ENCODE measurements around the gene TMEM106A.
"Not testable (repeated sequence)": the region's sequence is repeated elsewhere in the genome, so short reads cannot be mapped to it uniquely, and the experiment has no call there.

TMEM106A gene

GRCh38 chr17:43216369-43216761 lies 4.7 kb downstream of the TMEM106A start:
- DNase-seq: no peak

- DNase-seq: no peak
These were observed 5.3 kb downstream of the TMEM106A start for GRCh38 chr17:43216762-43217613.

GRCh38 chr17:43217614-43218087 lies 6.0 kb downstream of the TMEM106A start:
- DNase-seq: no peak

- DNase-seq: no peak
These were observed 7.3 kb downstream of the TMEM106A start for GRCh38 chr17:43219001-43219400.

- no peak for DNase-seq
These were observed 8.2 kb downstream of the TMEM106A start for GRCh38 chr17:43219746-43220380.

GRCh38 chr17:43220511-43221125 lies 8.9 kb downstream of the TMEM106A start:
- DNase-seq: no peak

- DNase-seq: no peak
These were observed 12.6 kb downstream of the TMEM106A start for GRCh38 chr17:43224146-43224705.

- DNase-seq: no peak
These were observed 14.7 kb downstream of the TMEM106A start for GRCh38 chr17:43226393-43226792.

GRCh38 chr17:43228020-43228782 lies 16.5 kb downstream of the TMEM106A start, which contains the start of gene CCDC200:
Gene CCDC200, minus strand, starts transcription at chr17:43228623. Its CDS starts 69 bp downstream, at chr17:43228554.
- DNase-seq: not testable (repeated sequence)

- DNase-seq: not testable (repeated sequence)
These were observed 19.7 kb downstream of the TMEM106A start for GRCh38 chr17:43231205-43232020.

- DNase-seq: not testable (repeated sequence)
These were observed 20.5 kb downstream of the TMEM106A start for GRCh38 chr17:43232021-43232699.

- not testable (repeated sequence) for DNase-seq
These were observed 21.6 kb downstream of the TMEM106A start for GRCh38 chr17:43233263-43233662.

- DNase-seq: not testable (repeated sequence)
These were observed 22.2 kb downstream of the TMEM106A start, which contains the start of gene RNU2-1 for GRCh38 chr17:43233877-43234276. Gene RNU2-1, minus strand, starts transcription at chr17:43233977.

- DNase-seq: not testable (repeated sequence)
These were observed 27.9 kb downstream of the TMEM106A start for GRCh38 chr17:43239597-43239996.

- not testable (repeated sequence) for DNase-seq
These were observed 29.1 kb downstream of the TMEM106A start for GRCh38 chr17:43240596-43241352.

GRCh38 chr17:43246456-43246855 lies 34.8 kb downstream of the TMEM106A start:
- not testable (repeated sequence) for DNase-seq

Measured in retina (tissue), 1 donor.